GM18909 (cell line): Measurements from ENCODE around the gene CLDN18.

Experiments used
- ATAC-seq: cut with Tn5 transposase; IDR thresholded peaks from one replicate; pipeline ENCODE4 v1.9.1; 2021; ENCODE audit warnings: mild to moderate bottlenecking; ENCODE audit not compliant: unreplicated experiment, poor library complexity

The CLDN18 gene

DNA sequence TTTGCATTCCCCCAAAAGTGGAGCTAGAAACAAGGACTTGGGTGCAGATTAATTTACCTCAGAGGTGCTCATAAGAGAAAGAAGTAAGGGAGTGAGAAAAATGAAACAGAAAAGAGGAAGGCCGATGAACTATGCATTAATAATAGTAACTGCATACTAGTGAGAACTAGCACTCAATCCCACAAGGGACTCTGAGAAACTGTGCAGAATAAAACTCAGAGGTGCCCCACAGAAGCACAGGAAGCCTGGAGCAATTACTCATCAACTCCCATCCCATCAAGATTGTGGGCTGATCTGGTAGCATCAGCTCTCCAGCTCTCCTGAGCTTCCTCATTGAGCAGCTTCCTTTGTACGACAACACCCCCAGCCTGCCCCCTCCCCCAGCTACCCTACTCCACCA is 50.8 kb downstream of the CLDN18 start:
- no peak for ATAC-seq

DNA sequence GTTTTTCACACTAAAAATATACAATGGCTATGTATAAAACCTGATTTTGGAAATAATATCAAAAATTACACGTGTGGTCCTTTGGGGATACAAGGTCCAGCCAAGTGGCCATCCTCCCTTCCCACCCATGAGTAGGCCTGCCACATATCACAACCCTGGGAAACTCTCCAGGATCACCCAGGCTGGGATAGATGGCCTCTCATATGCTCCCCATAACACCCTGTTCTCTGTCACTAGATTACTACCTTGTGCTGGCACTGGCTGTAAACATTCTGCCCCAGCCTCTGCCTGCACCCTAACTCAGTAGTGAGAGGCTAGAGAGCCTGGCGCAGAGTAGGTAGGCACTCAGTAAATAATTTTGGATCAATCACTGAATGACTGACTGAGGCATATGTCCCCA is 52.1 kb downstream of the CLDN18 start:
- no peak for ATAC-seq

- no peak for ATAC-seq
These were observed 52.7 kb downstream of the CLDN18 start for GRCh38 chr3:138062626-138063025.

DNA sequence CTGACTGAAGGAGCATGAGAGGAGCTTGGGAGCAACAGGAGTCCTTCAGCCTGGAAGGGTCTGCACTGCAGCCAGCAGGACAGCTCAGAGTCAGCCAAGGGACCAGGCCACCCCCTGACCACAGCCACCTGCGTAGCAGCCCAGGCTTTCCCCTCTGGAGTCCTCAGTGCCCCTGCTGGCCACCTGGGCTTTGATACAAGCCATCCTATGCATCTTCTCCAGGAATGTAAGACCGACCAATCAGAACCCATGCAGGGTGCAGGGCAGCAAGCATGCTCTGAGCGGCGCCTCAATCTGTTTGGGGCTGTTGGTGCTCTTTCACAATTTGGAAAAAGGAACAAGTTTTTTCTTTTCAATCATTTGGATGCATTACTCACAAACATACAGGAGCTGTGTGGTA is 53.5 kb downstream of the CLDN18 start:
- no peak for ATAC-seq

DNA sequence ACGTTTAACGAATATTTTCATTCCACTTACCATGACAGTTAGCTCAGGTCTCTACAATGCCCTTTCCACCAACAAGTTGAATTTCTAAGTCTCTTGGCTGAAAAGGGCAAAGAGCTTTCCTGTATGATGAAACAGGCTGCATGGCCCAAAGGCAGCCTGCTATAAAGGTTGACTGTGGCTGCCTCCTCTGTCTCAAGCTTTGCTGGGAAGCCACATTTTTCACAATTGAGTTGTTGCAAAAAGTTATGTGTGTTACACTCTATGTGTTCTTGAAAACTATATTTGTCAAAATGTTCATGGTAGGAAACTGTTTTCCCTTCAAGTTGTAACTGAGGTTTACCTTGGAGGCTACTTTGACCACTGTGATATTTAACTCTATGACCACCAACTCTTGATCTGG is 56.0 kb downstream of the CLDN18 start:
- ATAC-seq, result peak; percentile 19

- ATAC-seq, result peak; percentile 85
These were observed 56.4 kb downstream of the CLDN18 start for GRCh38 chr3:138066383-138066782.

DNA sequence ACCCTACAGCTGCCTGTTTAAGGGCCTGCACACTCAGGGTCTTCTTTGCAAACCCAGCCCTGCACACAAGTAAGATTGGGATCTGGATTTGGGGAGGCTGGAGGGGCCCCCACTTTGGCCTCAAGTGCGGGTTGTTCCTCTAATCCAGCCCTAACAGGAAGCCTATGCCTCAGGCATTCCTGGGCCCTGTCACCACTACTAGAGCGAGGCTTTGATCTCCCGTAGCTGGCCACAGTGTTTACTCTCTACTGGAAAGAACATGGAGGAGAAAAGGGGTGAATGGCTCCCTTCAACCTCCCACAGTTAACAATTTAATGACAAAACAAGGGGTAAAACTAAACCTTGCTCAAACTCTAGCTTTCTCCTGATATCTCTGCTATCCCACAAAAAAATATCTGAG is 57.0 kb downstream of the CLDN18 start:
- no peak for ATAC-seq

GRCh38 chr3:138068046-138068445 is 58.1 kb downstream of the CLDN18 start:
- no peak for ATAC-seq

DNA sequence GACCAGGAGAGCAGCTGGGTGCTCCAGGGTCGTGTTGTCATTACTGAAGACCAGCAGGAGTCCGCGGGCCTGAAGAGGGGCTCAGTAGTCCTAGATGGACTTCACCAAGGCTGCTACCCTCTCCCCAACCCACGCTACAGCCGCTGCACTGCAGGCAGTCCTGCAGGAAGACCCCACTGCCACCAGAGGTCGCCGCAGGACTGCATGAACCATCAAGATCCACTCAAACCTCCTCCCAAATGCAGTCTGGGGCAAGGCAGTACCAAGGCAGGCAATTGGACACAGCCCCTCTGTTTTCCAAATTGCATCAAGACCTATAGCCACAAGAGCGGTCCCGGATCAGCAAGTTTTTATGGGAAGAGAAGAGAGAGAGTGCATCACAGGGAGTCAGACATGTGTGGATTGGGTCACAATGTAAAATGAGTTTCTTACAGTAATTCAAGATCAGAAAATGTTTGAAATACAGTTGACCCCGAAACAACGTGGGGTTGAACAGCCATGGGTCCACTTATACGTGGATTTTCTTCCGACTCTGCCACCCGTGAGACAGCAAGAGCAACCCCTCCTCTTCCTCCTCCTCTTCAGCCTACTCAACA is 58.7 kb downstream of the CLDN18 start:
- peak; percentile 71 for ATAC-seq

GRCh38 chr3:138070006-138070405 is 60.0 kb downstream of the CLDN18 start:
- no peak for ATAC-seq

- no peak for ATAC-seq
These were observed 62.8 kb downstream of the CLDN18 start for GRCh38 chr3:138072796-138073195.

GRCh38 chr3:138078096-138078495 is 68.1 kb downstream of the CLDN18 start:
- no peak for ATAC-seq

- ATAC-seq, result no peak
These were observed 69.0 kb downstream of the CLDN18 start for GRCh38 chr3:138078901-138079344.

GRCh38 chr3:138079901-138080300 is 69.9 kb downstream of the CLDN18 start:
- no peak for ATAC-seq

- no peak for ATAC-seq
These were observed 71.6 kb downstream of the CLDN18 start for GRCh38 chr3:138081371-138082084.

DNA sequence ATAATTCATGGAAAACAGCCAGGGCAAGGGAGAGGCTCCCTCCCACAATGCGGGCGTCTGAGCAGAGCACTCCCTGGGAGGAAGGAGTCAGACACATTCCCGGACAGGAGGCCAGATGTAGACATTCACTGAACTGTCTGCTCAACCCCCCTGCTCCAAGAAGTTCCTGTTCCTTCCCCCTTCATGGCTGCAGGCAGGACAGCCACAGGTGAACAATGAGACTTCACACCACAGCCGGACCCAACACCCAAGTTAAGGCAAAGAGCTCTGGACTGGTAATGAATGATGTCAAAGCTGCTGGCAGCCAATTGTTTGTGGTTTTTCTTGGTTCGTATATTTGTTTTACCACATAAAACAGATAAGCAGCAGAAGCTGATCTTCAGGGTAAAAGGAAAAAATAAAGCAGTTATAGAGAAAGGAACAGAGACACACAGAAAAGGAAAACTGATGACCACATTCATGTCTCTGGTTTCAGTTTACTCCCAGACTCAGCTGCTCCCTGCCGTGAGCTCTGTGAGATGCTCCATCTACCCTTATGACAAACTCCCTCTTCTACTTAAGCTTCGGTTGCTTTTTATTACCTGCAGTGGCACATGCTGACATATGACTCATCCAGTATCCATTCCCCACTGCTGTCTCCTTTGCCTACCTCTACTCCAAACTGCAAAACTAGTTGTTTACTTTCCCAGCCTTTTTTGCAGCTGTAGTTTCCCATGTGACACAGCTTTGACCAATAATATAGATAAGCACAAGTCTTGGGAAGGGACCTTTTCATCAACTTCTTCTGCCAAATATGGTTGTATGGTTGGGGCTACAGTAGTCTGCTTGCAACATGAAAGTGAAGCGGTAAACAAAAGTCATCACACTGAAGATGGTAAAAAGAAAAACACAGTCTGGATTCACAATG is 72.4 kb downstream of the CLDN18 start:
- no peak for ATAC-seq

GRCh38 chr3:138082992-138083386 is 73.0 kb downstream of the CLDN18 start:
- no peak for ATAC-seq
